ENCODE data around the gene NF1.

The NF1 gene

DNA sequence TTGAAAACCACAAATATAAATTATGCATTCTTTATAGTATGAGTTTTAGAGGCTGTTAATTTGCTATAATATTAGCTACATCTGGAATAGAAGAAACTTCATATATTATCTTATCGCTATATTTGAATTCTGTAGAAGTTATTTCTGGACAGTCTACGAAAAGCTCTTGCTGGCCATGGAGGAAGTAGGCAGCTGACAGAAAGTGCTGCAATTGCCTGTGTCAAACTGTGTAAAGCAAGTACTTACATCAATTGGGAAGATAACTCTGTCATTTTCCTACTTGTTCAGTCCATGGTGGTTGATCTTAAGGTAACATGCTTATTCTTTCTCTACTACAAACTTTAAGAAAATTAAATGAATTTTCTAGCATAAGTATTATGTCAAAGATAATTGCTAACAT, 105.5 kb downstream of the NF1 start:
- no peak overlapping the region for H3K4me3 ChIP-seq (replicated peaks in 1 of 2; ENCODE audit: low read depth in 2 of 2, low read length in 2 of 2)
- TF ChIP-seq, protein P1, sequence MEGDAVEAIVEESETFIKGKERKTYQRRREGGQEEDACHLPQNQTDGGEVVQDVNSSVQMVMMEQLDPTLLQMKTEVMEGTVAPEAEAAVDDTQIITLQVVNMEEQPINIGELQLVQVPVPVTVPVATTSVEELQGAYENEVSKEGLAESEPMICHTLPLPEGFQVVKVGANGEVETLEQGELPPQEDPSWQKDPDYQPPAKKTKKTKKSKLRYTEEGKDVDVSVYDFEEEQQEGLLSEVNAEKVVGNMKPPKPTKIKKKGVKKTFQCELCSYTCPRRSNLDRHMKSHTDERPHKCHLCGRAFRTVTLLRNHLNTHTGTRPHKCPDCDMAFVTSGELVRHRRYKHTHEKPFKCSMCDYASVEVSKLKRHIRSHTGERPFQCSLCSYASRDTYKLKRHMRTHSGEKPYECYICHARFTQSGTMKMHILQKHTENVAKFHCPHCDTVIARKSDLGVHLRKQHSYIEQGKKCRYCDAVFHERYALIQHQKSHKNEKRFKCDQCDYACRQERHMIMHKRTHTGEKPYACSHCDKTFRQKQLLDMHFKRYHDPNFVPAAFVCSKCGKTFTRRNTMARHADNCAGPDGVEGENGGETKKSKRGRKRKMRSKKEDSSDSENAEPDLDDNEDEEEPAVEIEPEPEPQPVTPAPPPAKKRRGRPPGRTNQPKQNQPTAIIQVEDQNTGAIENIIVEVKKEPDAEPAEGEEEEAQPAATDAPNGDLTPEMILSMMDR (IDR thresholded peaks at IDR 0.05; ENCODE audit: low read depth, low read length): no peak
- DNase-seq (ENCODE audit: low read depth in 2 of 2): no peak

DNA sequence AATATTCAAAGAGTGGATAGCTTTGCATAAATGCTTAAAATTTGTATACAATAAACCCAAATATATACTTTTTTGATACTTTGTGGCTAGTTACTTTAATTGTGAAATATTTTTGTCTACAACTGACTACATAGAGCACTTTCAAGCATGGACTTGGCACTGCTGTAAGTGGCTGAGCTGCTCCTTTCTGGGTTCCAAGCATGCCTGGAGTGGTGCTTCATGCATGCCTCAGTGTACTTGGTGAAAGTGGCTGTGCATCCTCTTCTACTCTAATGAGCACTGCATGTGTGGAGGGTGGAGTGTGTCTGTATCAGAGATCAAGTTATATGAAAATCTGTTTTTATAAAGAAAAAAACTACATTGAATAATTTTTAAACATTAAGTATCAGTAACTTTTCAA, 108.2 kb downstream of the NF1 start:
- H3K4me3 ChIP-seq (replicated peaks in 1 of 2; ENCODE audit: low read depth in 2 of 2, low read length in 2 of 2): no peak overlapping the region
- no peak for DNase-seq (ENCODE audit: low read depth in 2 of 2)
- TF ChIP-seq, protein P1 (IDR thresholded peaks at IDR 0.05; ENCODE audit: low read depth, low read length): no peak

DNA sequence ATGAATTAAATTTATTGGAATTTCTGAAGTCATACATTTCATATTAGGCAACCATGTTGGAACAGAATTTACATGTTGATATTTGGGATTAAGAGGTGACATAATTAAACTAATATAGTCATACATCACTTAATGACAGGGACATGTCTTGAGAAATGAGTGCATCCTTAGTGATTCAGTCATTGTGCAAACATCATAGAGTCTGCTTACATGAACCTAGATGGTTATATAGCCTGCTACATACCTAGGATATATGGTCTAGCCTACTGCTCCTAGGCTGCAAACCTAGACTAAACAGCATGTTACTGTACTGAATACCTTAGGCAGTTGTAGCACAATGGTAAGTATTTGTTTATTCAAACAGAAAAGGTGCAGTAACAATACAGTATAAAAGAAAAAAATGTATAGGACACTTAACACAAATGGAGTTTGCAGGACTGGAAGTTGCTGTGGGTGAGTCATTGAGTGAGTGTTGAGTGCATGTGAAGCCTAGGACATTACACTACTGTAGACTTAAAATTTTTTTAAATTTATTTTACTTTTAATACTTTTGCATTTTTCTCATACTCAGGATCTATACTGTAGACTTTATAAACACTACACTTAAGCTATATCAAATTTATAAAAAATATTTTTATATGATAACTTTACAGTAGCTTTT, 116.7 kb downstream of the NF1 start:
- no peak overlapping the region for H3K4me3 ChIP-seq (replicated peaks in 1 of 2; ENCODE audit: low read depth in 2 of 2, low read length in 2 of 2)
- TF ChIP-seq, protein P1 (IDR thresholded peaks at IDR 0.05; ENCODE audit: low read depth, low read length): no peak
- peak in 1 of 2 donors; percentile 38 for DNase-seq (ENCODE audit: low read depth in 2 of 2)

DNA sequence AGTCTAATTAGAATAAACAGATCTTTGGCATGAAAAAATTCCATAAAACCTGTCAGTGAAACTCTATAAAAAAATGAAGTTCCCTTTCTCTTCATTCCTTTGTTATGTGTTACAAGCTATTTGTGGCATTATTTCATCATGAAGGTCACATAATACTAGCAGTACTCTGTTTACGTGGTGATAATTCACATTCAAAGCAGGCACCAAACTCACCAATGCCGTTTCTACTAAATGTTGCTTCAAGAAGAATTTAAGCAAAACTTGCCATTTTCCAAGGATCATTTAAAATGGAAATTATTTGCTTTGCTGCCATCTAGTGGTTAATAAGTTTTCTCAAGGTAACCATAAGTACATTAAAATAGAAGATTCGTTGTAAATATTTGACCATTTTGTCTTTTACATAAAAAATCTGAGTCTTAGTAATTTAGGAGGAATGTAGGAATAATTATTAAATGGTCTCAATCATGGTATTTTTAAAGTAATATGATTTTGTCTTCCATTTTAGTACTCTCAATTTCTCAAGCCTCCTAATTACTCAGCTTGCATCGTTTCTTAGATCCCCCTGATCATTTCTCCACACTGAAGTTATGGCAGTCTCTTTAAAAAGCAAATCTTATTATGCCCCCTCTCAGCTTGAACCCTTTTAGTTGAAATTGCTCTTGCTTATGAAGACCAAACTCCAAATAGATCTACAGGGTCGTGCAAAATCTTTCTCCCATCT, 121.4 kb downstream of the NF1 start:
- TF ChIP-seq, protein P1 (IDR thresholded peaks at IDR 0.05; ENCODE audit: low read depth, low read length): peak; percentile 24
- peak; percentile 83 to 84 for DNase-seq (ENCODE audit: low read depth in 2 of 2)
- no peak overlapping the region for H3K4me3 ChIP-seq (replicated peaks in 1 of 2; ENCODE audit: low read depth in 2 of 2, low read length in 2 of 2)

DNA sequence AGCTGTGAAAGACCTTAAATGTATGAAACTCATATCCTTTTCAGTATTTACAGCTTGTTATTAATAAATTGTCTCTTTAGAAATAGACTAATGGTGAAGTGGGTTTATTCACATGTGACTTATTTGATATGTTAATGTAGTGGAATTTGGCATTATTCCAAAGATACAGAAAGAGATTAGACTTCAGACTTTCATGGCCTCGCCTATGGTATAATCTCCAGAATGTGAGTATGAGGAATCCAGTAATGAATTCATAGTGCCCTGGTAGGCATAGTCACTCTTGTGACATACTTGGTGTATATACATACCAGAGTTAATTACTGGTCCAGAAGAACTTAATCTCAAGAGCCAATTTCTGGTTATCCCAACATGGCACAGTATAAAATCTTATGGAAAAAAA, 129.6 kb downstream of the NF1 start:
- no peak for DNase-seq (ENCODE audit: low read depth in 2 of 2)
- TF ChIP-seq, protein P1 (IDR thresholded peaks at IDR 0.05; ENCODE audit: low read depth, low read length): no peak
- no peak overlapping the region for H3K4me3 ChIP-seq (replicated peaks in 1 of 2; ENCODE audit: low read depth in 2 of 2, low read length in 2 of 2)

DNA sequence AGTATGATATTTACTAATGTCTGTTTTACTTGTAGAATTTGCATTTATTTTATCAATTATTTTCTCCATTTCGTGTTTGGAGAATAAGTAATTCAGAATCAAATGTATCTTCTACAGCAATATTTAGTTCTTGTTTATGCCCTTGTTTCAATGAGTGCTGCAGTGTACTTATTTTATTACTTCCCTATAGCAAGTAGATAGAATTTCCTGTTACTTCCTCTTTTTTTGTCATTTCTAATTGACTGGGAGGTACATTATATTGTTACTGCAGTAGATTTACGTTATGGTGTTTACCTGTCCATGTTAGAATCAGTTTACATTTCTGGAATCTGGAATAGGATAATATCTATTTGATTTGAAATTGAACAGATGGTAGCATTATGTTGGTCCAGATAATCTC, 131.1 kb downstream of the NF1 start:
- no peak overlapping the region for H3K4me3 ChIP-seq (replicated peaks in 1 of 2; ENCODE audit: low read depth in 2 of 2, low read length in 2 of 2)
- no peak for DNase-seq (ENCODE audit: low read depth in 2 of 2)
- TF ChIP-seq, protein P1 (IDR thresholded peaks at IDR 0.05; ENCODE audit: low read depth, low read length): no peak

Data from cardiac fibroblast (primary cell).